ENCODE data around the gene BBS9.

DNA sequence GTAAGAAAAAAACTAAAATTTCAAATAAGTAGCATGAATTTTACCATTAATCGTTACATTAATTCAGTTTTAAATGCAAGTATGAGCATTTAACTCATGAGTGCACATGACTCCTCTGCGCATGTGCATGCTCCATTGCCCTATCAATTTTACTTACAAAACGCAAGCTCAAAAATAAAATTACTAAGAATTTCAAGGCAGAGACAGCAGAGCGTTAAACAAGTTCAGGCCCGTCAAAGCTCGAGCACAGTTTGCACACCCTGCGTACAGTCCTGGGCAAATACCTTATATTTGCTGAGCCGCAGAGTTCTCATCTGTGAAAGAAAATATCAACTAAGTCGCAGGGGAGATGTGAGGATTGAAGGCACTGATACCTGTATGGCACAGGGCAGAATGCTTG is 373.6 kb downstream of the BBS9 start:
- TF ChIP-seq POLR2A (IDR thresholded peaks at IDR 0.05): no peak
- TF ChIP-seq CTCF (IDR thresholded peaks at IDR 0.05): no peak
- TF ChIP-seq POLR2AphosphoS5 (IDR thresholded peaks at IDR 0.05; ENCODE audit: insufficient read depth in 1 of 2, low read depth in 1 of 2): no peak
